Measurements from ENCODE around the gene CASP10. TPM values are rescaled to one million over a fixed set of nuclear protein-coding genes. Genes with fewer than 3 reads are reported as not detected.
A peak's percentile ranks its signal among the peaks of the same experiment; 100 is the strongest.

Gene CASP10
- total and polyA plus RNA-seq, 2 of the 13 experiments (the other 11 are each of a cell fraction or from before 2014, with no cell fraction given), result 22.2 to 23.8 TPM

GRCh38 chr2:201257956-201258665 is 75.2 kb downstream of the CASP10 start (continued):
- TF ChIP-seq MTF2 (CRISPR knock-in tag; IDR thresholded peaks at IDR 0.05; ENCODE audit: borderline replicate concordance) (no peak), ZNF550 (CRISPR knock-in tag; IDR thresholded peaks at IDR 0.05; ENCODE audit: borderline replicate concordance) (no peak), FOXP4 (CRISPR knock-in tag; IDR thresholded peaks at IDR 0.05) (no peak; the same call in 1 of the 2 replicates), PAF1 (CRISPR knock-in tag; IDR thresholded peaks at IDR 0.05) (no peak; the same call in 1 of the 2 replicates), ZNF562 (CRISPR knock-in tag; IDR thresholded peaks at IDR 0.05; ENCODE audit: borderline replicate concordance) (no peak), ZNF776 (CRISPR knock-in tag; IDR thresholded peaks at IDR 0.05) (no peak), ZMYM2 (CRISPR knock-in tag; IDR thresholded peaks at IDR 0.05) (no peak), GABPB1 (CRISPR knock-in tag; IDR thresholded peaks at IDR 0.05) (peak; percentile 61), ZNF713 (CRISPR knock-in tag; IDR thresholded peaks at IDR 0.05) (no peak), ZFP41 (CRISPR knock-in tag; IDR thresholded peaks at IDR 0.05; ENCODE audit: borderline replicate concordance) (peak; percentile 31; the same call in 1 of the 2 replicates), DR1 (CRISPR knock-in tag; IDR thresholded peaks at IDR 0.05) (no peak), SMARCE1 (IDR thresholded peaks at IDR 0.05; ENCODE audit: borderline replicate concordance) (no peak), CBFB (CRISPR knock-in tag; IDR thresholded peaks at IDR 0.05) (no peak), ZNF790 (CRISPR knock-in tag; IDR thresholded peaks at IDR 0.05; ENCODE audit: borderline replicate concordance) (no peak), CREBL2 (CRISPR knock-in tag; IDR thresholded peaks at IDR 0.05; ENCODE audit: borderline replicate concordance) (no peak), TGIF2 (CRISPR knock-in tag; IDR thresholded peaks at IDR 0.05) (no peak), BCL6 (CRISPR knock-in tag; IDR thresholded peaks at IDR 0.05) (no peak), ZNF101 (CRISPR knock-in tag; IDR thresholded peaks at IDR 0.05; ENCODE audit: borderline replicate concordance, low read depth) (no peak), ZNF605 (CRISPR knock-in tag; IDR thresholded peaks at IDR 0.05) (peak; percentile 87)
- TF ChIP-seq, protein P1, sequence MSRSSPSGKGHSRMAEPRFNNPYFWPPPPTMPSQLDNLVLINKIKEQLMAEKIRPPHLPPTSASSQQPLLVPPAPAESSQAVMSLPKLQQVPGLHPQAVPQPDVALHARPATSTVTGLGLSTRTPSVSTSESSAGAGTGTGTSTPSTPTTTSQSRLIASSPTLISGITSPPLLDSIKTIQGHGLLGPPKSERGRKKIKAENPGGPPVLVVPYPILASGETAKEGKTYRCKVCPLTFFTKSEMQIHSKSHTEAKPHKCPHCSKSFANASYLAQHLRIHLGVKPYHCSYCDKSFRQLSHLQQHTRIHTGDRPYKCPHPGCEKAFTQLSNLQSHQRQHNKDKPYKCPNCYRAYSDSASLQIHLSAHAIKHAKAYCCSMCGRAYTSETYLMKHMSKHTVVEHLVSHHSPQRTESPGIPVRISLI (CRISPR knock-in tag; IDR thresholded peaks at IDR 0.05; ENCODE audit: borderline replicate concordance), result no peak
- TF ChIP-seq, protein P2, sequence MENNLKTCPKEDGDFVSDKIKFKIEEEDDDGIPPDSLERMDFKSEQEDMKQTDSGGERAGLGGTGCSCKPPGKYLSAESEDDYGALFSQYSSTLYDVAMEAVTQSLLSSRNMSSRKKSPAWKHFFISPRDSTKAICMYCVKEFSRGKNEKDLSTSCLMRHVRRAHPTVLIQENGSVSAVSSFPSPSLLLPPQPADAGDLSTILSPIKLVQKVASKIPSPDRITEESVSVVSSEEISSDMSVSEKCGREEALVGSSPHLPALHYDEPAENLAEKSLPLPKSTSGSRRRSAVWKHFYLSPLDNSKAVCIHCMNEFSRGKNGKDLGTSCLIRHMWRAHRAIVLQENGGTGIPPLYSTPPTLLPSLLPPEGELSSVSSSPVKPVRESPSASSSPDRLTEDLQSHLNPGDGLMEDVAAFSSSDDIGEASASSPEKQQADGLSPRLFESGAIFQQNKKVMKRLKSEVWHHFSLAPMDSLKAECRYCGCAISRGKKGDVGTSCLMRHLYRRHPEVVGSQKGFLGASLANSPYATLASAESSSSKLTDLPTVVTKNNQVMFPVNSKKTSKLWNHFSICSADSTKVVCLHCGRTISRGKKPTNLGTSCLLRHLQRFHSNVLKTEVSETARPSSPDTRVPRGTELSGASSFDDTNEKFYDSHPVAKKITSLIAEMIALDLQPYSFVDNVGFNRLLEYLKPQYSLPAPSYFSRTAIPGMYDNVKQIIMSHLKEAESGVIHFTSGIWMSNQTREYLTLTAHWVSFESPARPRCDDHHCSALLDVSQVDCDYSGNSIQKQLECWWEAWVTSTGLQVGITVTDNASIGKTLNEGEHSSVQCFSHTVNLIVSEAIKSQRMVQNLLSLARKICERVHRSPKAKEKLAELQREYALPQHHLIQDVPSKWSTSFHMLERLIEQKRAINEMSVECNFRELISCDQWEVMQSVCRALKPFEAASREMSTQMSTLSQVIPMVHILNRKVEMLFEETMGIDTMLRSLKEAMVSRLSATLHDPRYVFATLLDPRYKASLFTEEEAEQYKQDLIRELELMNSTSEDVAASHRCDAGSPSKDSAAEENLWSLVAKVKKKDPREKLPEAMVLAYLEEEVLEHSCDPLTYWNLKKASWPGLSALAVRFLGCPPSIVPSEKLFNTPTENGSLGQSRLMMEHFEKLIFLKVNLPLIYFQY (CRISPR knock-in tag; IDR thresholded peaks at IDR 0.05; ENCODE audit: borderline replicate concordance), result no peak
- TF ChIP-seq, protein P3, sequence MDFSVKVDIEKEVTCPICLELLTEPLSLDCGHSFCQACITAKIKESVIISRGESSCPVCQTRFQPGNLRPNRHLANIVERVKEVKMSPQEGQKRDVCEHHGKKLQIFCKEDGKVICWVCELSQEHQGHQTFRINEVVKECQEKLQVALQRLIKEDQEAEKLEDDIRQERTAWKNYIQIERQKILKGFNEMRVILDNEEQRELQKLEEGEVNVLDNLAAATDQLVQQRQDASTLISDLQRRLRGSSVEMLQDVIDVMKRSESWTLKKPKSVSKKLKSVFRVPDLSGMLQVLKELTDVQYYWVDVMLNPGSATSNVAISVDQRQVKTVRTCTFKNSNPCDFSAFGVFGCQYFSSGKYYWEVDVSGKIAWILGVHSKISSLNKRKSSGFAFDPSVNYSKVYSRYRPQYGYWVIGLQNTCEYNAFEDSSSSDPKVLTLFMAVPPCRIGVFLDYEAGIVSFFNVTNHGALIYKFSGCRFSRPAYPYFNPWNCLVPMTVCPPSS (IDR thresholded peaks at IDR 0.05), result no peak

All from HepG2 (cell line).